Calu3 (cell line): ENCODE results near the gene OR51B6. TPM values are rescaled to one million over a fixed set of nuclear protein-coding genes. Genes with fewer than 3 reads are reported as not detected.
"Not testable (repeated sequence)": the region's sequence is repeated elsewhere in the genome, so short reads cannot be mapped to it uniquely, and the experiment has no call there.

Experiments
- BruUV-seq: library from RNA; stranded (reverse); fragments of 400-500 nt; replicated peaks from 2 replicates; lab custom pipeline; 2021; lab: Mats Ljungman, UMichigan
- CTCF ChIA-PET: fragments of 300-600 bp; sonication (Branson Sonifier 250); formaldehyde crosslinking; loops from one replicate; lab custom pipeline; 2022; ENCODE audit warnings: antibody characterized with exemption; lab: Charles Lee
- DNase-seq: peaks from one replicate; pipeline ENCODE4 v3.0.0; 2022
- H3K27ac Mint-ChIP-seq: one replicate; pipeline ENCODE4 v1.8.0; 2022; ENCODE audit warnings: mixed read lengths; ENCODE audit not compliant: unreplicated experiment
- H3K27me3 Mint-ChIP-seq: one replicate; pipeline ENCODE4 v1.8.0; 2022; ENCODE audit warnings: mixed read lengths; ENCODE audit not compliant: unreplicated experiment
- H3K36me3 Mint-ChIP-seq: one replicate; pipeline ENCODE4 v1.8.0; 2022; ENCODE audit warnings: mild to moderate bottlenecking, moderate library complexity, mixed read lengths; ENCODE audit not compliant: insufficient read depth, unreplicated experiment
- H3K4me1 Mint-ChIP-seq: one replicate; pipeline ENCODE4 v1.8.0; 2022; ENCODE audit warnings: mild to moderate bottlenecking, low read depth, mixed read lengths; ENCODE audit not compliant: unreplicated experiment
- H3K4me3 Mint-ChIP-seq: one replicate; pipeline ENCODE4 v1.8.0; 2022; ENCODE audit warnings: mild to moderate bottlenecking, low read depth, moderate library complexity, mixed read lengths; ENCODE audit not compliant: unreplicated experiment
- H3K9me3 Mint-ChIP-seq: one replicate; pipeline ENCODE4 v1.8.0; 2022; ENCODE audit warnings: low read depth, mixed read lengths; ENCODE audit not compliant: unreplicated experiment
- intact Hi-C: fragments of 100-400 bp; cut with micrococcal nuclease; formaldehyde crosslinking; loops from one replicate; pipeline ENCODE4 v1.10.0; 2022; ENCODE audit not compliant: unreplicated experiment
- total RNA-seq: library from RNA; stranded (reverse); gene quantifications from 2 replicates; pipeline ENCODE4 v1.2.3, GENCODE V29; 2022
- TF ChIP-seq, protein P1 (sequence below): fragments of 200-600 bp; IDR thresholded peaks from one replicate; pipeline ENCODE4 v1.8.0; 2022; ENCODE audit warnings: antibody characterized with exemption; ENCODE audit not compliant: unreplicated experiment

Gene OR51B6
- total RNA-seq, 1 experiment from 2014 or later = not detected

DNA sequence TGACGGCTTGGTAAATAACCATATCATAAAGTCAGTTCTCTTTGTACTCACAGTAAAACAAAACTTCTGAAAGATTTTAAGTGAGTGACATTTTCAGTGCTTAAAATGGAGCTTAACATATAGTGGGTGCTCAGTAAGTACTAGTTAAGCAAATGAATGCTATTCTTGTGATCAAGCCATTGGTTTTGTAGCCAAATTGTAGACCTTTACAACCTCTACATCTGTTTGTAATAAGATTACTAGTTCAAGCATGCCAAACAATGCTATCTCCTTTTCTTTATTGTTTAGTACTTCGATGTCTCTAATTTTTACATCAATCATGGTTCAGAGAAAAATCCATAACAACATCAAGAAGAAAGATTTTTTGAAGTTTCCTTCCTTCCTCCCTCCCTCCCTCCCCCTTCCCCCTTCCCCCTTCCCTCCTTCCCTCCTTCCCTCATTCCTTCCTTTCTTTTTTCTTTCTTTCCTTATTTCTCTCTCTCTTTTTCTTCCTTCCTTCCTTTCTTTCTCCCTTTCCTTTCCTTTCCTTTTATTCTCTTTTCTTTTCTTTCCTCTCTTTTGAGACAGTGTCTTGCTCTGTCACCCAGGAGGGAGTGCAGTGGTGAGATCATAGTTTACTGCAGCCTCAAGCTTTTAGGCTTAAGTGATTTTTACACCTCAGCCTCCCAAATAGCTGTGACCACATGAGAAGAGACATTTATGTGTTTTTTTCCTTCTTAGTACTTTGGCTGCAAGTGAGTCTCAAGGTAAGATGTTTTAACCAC, 43.9 kb upstream of the OR51B6 start:
- Mint-ChIP-seq H3K4me3 (no peak overlapping the region), H3K9me3 (peaks cover 3% of the 10 kb centered on the region), H3K4me1 (no peaks in the 10 kb centered on the region), H3K36me3 (no peaks in the 10 kb centered on the region), H3K27ac (no peak overlapping the region), H3K27me3 (peaks cover 32% of the 10 kb centered on the region)
- intact Hi-C loops = no loop called here
- no TSS peak for BruUV-seq
- DNase-seq = no peak
- TF ChIP-seq, protein P1, sequence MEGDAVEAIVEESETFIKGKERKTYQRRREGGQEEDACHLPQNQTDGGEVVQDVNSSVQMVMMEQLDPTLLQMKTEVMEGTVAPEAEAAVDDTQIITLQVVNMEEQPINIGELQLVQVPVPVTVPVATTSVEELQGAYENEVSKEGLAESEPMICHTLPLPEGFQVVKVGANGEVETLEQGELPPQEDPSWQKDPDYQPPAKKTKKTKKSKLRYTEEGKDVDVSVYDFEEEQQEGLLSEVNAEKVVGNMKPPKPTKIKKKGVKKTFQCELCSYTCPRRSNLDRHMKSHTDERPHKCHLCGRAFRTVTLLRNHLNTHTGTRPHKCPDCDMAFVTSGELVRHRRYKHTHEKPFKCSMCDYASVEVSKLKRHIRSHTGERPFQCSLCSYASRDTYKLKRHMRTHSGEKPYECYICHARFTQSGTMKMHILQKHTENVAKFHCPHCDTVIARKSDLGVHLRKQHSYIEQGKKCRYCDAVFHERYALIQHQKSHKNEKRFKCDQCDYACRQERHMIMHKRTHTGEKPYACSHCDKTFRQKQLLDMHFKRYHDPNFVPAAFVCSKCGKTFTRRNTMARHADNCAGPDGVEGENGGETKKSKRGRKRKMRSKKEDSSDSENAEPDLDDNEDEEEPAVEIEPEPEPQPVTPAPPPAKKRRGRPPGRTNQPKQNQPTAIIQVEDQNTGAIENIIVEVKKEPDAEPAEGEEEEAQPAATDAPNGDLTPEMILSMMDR = no peak
- CTCF ChIA-PET = interaction anchor here (0.6 kb wide), 1 partner anchor 284 kb away, joined by 5 read pairs; no protein-coding TSS in a partner anchor

DNA sequence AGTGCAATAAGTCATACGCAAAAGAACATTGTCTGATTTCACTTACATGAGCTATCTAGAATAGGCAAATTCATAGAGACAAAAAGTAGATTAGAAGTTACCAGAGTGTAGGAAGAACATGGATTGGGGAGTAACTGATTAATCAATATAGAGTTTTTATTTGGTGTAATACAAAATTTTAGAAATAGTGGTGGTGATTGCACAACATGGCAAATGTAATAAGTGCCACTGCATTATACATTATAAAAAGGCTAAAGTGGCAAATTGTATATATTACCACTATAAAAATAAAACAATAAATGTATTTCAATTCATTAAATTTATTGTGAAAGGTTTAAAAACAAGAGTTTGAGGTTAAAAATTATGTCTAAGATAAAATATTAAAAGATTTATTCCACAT, 40.9 kb upstream of the OR51B6 start:
- Mint-ChIP-seq H3K9me3 (peaks cover 5% of the 10 kb centered on the region), H3K27ac (no peak overlapping the region), H3K36me3 (no peaks in the 10 kb centered on the region), H3K27me3 (peaks cover 26% of the 10 kb centered on the region), H3K4me1 (no peaks in the 10 kb centered on the region), H3K4me3 (no peak overlapping the region)
- intact Hi-C loops = no loop called here
- TF ChIP-seq, protein P1 = no peak
- no TSS peak for BruUV-seq
- CTCF ChIA-PET = no interaction called here
- DNase-seq = no peak

DNA sequence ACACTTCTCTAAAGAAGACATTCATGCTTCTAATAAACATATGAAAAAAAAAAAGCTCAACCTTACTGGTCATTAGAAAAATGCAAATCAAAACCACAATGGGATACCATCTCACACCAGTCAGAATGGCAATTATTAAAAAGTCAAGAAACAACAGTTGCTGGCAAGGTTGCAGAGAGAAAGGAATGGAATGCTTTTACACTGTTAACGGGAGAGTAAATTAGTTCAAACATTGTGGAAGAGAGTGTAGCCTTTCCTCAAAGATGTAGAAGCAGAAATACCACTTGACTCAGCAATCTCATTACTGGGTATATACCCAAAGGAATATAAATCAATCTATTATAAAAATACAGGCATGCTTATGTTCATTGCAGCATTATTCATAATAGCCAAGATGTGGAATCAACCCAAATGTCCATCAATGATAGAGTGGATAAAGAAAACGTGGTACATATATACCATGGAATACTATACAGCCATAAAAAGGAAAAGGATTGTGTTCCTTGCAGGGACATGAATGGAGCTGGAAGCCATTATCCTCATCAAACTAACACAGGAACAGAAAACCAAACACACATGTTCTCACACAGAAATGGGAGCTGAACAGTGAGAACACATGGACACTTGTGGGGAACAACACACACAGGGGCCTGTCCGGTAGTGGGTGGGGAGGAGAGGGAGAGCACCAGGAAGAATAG, 37.8 kb upstream of the OR51B6 start:
- H3K36me3 Mint-ChIP-seq, DNase-seq, H3K9me3 Mint-ChIP-seq, H3K4me3 Mint-ChIP-seq, CTCF ChIA-PET, intact Hi-C loops, H3K4me1 Mint-ChIP-seq, BruUV-seq, H3K27ac Mint-ChIP-seq: not testable (repeated sequence)
- peaks cover 20% of the 10 kb centered on the region for H3K27me3 Mint-ChIP-seq

DNA sequence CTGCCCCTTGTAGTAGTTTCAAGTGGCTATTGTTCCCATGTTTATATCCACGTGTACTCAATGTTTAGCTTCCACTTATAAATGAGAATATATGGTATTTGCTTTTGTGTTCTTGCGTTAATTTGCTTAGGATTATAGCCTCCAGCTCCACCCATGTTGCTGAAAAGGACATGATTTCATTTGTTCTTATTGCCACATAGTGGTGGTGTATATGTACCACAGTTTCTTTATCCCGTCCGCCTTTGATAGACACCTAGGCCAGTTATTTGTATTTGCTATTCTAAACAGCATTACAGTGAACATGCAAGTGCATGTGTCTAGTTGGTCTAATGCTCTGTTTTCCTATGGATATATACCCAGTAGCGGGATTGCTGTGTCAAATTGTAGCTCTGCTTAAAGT, 34.0 kb upstream of the OR51B6 start:
- peaks cover 2% of the 10 kb centered on the region for H3K9me3 Mint-ChIP-seq
- intact Hi-C loops = no loop called here
- CTCF ChIA-PET = no interaction called here
- no peak for DNase-seq
- TF ChIP-seq, protein P1 = no peak
- H3K36me3 Mint-ChIP-seq = no peaks in the 10 kb centered on the region
- peaks cover 13% of the 10 kb centered on the region for H3K27me3 Mint-ChIP-seq
- BruUV-seq = no TSS peak
- H3K27ac Mint-ChIP-seq = no peak overlapping the region
- H3K4me1 Mint-ChIP-seq = no peaks in the 10 kb centered on the region
- H3K4me3 Mint-ChIP-seq = no peak overlapping the region

DNA sequence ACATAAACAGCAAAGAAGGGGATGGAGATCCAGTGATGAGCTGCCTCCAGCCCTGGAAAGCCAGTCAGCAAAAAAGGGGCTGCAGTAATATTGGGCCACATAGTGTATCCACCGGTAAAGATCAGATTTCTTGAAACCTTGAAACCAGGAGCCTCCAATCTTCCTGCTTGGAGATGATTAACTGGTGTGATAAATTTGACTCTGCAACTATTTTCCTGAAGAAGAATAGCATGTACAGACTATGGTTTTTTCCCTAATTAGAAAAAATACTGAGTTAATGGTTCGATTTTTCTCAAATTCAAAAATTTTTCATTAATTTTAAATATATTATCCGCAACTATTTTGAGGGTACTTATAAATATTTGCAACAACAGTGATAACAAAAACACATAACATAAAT, 27.1 kb upstream of the OR51B6 start, which contains the start of gene OR51B2:
OR51B2 (minus strand) TSS at position 101 of the 400 bp plus-strand sequence; CDS start at position 101, 0 bp downstream.
- no peaks in the 10 kb centered on the region for H3K36me3 Mint-ChIP-seq
- no peaks in the 10 kb centered on the region for H3K9me3 Mint-ChIP-seq
- H3K27me3 Mint-ChIP-seq = no peaks in the 10 kb centered on the region
- no peak within 1 kb of the TSS for H3K27ac Mint-ChIP-seq
- no peak within 1 kb of the TSS for H3K4me3 Mint-ChIP-seq
- TF ChIP-seq, protein P1 = no peak
- no TSS peak for BruUV-seq
- CTCF ChIA-PET = no interaction called here
- no peak for DNase-seq
- intact Hi-C loops = no loop called here
- no peaks in the 10 kb centered on the region for H3K4me1 Mint-ChIP-seq
